Measurements from ENCODE around the gene C1orf167. TPM values are rescaled to one million over a fixed set of nuclear protein-coding genes. Genes with fewer than 3 reads are reported as not detected.

C1orf167 gene
- total and polyA plus RNA-seq, 4 donors: 0.37 TPM; not detected in 3

DNA sequence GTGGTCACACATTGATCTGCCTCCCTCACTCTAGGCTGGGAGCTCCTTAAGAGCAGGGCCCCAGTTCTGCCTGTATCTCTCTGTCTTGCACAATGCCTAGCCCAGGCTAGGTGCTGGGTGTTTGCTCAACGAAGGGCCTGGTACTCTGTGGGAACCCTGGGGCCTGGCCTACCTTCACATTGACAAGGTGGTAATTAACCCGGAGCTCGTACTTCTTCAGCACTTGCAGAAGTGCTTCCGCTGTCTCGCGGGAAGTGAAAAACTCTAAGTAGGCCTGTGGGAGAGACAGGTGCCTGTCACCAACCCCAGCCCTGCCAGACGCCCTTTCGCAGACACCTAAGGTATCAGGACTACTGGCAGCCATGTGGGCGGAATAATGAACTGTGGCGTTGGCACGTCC lies 30.1 kb downstream of the C1orf167 start:
- Histone ChIP-seq H3K27ac (ENCODE audit: low read depth in 1 of 2, low read length in 2 of 2) (peak overlapping the region; percentile 62 to 65), H3K4me1 (ENCODE audit: control insufficient read depth in 4 of 4, insufficient read depth in 4 of 4, low read length in 3 of 4) (peaks cover 0 to 19% (median 8%) of the 10 kb centered on the region in 4 donors), H3K27me3 (ENCODE audit: control insufficient read depth in 4 of 4, insufficient read depth in 4 of 4, low read length in 3 of 4) (no peaks in the 10 kb centered on the region), H3K9me3 (ENCODE audit: control insufficient read depth in 4 of 4, low read length in 3 of 4) (no peaks in the 10 kb centered on the region), H3K4me3 (ENCODE audit: low read depth in 1 of 3, low read length in 3 of 3) (no peak overlapping the region), H3K36me3 (ENCODE audit: control insufficient read depth in 4 of 4, insufficient read depth in 3 of 4, low read depth in 1 of 4, low read length in 3 of 4) (peaks cover 19 to 42% (median 31%) of the 10 kb centered on the region in 4 donors), H3K9ac (ENCODE audit: low read depth in 1 of 2, low read length in 2 of 2) (peak overlapping the region in 1 of 2 donors; percentile 70)
- 91% methylated on average over 11 of the region's 11 CpGs for WGBS
- DNase-seq (ENCODE audit: low spot score): no peak
- TF ChIP-seq FOXA2 (IDR thresholded peaks at IDR 0.05) (no peak), RAD21 (IDR thresholded peaks at IDR 0.05) (no peak), YY1 (IDR thresholded peaks at IDR 0.05) (no peak), SP1 (IDR thresholded peaks at IDR 0.05) (no peak), GABPA (IDR thresholded peaks at IDR 0.05 in 1 of 2, conservative IDR thresholded peaks at IDR 0.05 in 1 of 2) (no peak)
- TF ChIP-seq, protein P1, sequence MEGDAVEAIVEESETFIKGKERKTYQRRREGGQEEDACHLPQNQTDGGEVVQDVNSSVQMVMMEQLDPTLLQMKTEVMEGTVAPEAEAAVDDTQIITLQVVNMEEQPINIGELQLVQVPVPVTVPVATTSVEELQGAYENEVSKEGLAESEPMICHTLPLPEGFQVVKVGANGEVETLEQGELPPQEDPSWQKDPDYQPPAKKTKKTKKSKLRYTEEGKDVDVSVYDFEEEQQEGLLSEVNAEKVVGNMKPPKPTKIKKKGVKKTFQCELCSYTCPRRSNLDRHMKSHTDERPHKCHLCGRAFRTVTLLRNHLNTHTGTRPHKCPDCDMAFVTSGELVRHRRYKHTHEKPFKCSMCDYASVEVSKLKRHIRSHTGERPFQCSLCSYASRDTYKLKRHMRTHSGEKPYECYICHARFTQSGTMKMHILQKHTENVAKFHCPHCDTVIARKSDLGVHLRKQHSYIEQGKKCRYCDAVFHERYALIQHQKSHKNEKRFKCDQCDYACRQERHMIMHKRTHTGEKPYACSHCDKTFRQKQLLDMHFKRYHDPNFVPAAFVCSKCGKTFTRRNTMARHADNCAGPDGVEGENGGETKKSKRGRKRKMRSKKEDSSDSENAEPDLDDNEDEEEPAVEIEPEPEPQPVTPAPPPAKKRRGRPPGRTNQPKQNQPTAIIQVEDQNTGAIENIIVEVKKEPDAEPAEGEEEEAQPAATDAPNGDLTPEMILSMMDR (IDR thresholded peaks at IDR 0.05; ENCODE audit: low read depth, low read length, missing input control): no peak

DNA sequence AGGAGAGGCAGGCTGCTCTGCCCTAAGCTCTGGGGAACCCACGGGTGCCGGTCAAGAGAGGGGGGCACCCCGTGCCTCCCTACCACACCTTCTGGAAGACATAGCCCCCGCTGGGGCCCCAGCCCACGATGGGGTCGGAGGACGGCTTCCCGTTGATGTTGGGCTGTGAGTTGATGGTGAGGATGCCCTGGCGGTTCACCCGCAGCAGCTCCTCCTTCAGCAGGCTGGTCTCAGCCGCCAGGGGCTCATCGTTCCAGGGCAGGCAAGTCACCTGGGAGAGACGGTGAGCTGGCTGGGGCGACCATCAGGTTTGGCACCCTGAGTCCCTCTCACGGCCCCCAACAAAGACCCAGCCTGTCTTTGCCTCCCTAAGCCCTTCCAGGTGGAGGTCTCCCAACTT lies 31.8 kb downstream of the C1orf167 start:
- peaks cover 20 to 45% (median 33%) of the 10 kb centered on the region in 4 donors for H3K36me3 ChIP-seq (ENCODE audit: control insufficient read depth in 4 of 4, insufficient read depth in 3 of 4, low read depth in 1 of 4, low read length in 3 of 4)
- WGBS: 96% methylated on average over 15 of the region's 15 CpGs
- DNase-seq (ENCODE audit: low spot score): no peak

More for the DNA sequence above, 31.8 kb downstream of the C1orf167 start:
- no peak overlapping the region for H3K27ac ChIP-seq (ENCODE audit: low read depth in 1 of 2, low read length in 2 of 2)
- TF ChIP-seq GABPA (IDR thresholded peaks at IDR 0.05 in 1 of 2, conservative IDR thresholded peaks at IDR 0.05 in 1 of 2) (no peak), NR2F2 (IDR thresholded peaks at IDR 0.05) (no peak), FOXA2 (IDR thresholded peaks at IDR 0.05) (no peak), TAF1 (conservative IDR thresholded peaks at IDR 0.05) (no peak), RXRA (IDR thresholded peaks at IDR 0.05) (no peak), YY1 (IDR thresholded peaks at IDR 0.05) (no peak), HNF4G (IDR thresholded peaks at IDR 0.05) (no peak), FOXA1 (IDR thresholded peaks at IDR 0.05) (no peak)
- TF ChIP-seq, protein P2, sequence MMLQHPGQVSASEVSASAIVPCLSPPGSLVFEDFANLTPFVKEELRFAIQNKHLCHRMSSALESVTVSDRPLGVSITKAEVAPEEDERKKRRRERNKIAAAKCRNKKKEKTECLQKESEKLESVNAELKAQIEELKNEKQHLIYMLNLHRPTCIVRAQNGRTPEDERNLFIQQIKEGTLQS (IDR thresholded peaks at IDR 0.05): no peak
- TF ChIP-seq, protein P3, sequence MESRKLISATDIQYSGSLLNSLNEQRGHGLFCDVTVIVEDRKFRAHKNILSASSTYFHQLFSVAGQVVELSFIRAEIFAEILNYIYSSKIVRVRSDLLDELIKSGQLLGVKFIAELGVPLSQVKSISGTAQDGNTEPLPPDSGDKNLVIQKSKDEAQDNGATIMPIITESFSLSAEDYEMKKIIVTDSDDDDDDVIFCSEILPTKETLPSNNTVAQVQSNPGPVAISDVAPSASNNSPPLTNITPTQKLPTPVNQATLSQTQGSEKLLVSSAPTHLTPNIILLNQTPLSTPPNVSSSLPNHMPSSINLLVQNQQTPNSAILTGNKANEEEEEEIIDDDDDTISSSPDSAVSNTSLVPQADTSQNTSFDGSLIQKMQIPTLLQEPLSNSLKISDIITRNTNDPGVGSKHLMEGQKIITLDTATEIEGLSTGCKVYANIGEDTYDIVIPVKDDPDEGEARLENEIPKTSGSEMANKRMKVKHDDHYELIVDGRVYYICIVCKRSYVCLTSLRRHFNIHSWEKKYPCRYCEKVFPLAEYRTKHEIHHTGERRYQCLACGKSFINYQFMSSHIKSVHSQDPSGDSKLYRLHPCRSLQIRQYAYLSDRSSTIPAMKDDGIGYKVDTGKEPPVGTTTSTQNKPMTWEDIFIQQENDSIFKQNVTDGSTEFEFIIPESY (IDR thresholded peaks at IDR 0.05): no peak
- TF ChIP-seq, protein P4, sequence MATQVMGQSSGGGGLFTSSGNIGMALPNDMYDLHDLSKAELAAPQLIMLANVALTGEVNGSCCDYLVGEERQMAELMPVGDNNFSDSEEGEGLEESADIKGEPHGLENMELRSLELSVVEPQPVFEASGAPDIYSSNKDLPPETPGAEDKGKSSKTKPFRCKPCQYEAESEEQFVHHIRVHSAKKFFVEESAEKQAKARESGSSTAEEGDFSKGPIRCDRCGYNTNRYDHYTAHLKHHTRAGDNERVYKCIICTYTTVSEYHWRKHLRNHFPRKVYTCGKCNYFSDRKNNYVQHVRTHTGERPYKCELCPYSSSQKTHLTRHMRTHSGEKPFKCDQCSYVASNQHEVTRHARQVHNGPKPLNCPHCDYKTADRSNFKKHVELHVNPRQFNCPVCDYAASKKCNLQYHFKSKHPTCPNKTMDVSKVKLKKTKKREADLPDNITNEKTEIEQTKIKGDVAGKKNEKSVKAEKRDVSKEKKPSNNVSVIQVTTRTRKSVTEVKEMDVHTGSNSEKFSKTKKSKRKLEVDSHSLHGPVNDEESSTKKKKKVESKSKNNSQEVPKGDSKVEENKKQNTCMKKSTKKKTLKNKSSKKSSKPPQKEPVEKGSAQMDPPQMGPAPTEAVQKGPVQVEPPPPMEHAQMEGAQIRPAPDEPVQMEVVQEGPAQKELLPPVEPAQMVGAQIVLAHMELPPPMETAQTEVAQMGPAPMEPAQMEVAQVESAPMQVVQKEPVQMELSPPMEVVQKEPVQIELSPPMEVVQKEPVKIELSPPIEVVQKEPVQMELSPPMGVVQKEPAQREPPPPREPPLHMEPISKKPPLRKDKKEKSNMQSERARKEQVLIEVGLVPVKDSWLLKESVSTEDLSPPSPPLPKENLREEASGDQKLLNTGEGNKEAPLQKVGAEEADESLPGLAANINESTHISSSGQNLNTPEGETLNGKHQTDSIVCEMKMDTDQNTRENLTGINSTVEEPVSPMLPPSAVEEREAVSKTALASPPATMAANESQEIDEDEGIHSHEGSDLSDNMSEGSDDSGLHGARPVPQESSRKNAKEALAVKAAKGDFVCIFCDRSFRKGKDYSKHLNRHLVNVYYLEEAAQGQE (IDR thresholded peaks at IDR 0.05): no peak
- no peaks in the 10 kb centered on the region for H3K27me3 ChIP-seq (ENCODE audit: control insufficient read depth in 4 of 4, insufficient read depth in 4 of 4, low read length in 3 of 4)
- no peak overlapping the region for H3K4me3 ChIP-seq (ENCODE audit: low read depth in 1 of 3, low read length in 3 of 3)
- no peaks in the 10 kb centered on the region for H3K9me3 ChIP-seq (ENCODE audit: control insufficient read depth in 4 of 4, low read length in 3 of 4)
- peaks cover 0 to 16% (median 6%) of the 10 kb centered on the region in 4 donors for H3K4me1 ChIP-seq (ENCODE audit: control insufficient read depth in 4 of 4, insufficient read depth in 4 of 4, low read length in 3 of 4)
- H3K9ac ChIP-seq (ENCODE audit: low read depth in 1 of 2, low read length in 2 of 2): no peak overlapping the region
